ENCODE results near the gene ABCC12.
A peak's percentile ranks its signal among the peaks of the same experiment; 100 is the strongest.

ABCC12 gene

GRCh38 chr16:48118841-48119240 is 37.0 kb downstream of the ABCC12 start:
- DNase-seq (ENCODE audit: low spot score) = no peak
- POLR2A ChIA-PET (ENCODE audit: low non-redundant PET) = no interaction called here
- no peak overlapping the region for H3K27ac ChIP-seq
- TF ChIP-seq CTCF (conservative IDR thresholded peaks at IDR 0.05; ENCODE audit: low read depth) = no peak
- CTCF ChIA-PET = interaction anchor here (1.2 kb wide), 1 partner anchor 30 kb away, joined by 3 read pairs; no protein-coding TSS in a partner anchor

DNA sequence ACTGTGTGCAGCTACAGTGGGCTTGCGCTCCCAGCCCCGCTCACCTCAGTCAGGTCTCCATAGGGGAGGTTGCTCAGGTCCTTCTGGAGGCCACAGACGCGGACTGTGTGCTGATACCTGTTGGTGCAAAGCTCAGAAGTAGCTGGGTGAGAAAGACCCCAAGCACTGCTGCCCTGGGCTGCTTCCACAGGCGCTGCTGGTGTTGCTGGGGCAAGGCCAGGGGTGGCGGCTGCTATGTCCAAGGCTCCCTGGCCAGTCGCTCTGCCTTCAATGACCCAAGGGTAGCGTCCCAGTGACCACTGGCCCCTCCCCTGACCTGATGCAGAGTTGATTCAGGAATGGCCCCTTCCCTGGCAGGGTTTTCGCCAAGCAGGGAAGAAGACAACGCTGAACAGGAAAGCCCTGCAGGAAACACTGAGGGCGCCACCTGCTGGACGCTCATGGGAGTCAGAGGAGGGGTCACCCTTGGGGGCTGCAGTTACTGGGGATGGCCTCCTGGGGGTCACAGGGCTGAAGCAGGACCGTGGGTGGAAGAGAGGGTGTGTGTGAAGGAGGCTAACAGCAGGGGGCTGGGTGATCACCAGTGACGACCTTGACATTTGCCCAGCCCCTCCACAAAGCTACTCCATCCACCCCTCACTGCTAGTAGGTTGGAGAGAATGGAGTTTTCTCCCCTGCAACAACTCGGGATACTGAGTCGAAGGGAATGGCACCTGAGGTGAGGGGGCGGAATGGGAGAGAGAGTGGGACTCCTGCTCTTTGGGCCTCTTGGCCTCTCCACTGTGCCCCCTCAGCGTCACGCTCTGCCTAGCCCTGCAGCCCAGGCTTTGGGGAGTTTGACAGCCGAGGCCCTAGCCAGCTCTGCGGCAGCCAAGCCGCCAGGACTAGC is 38.3 kb downstream of the ABCC12 start:
- H3K27ac ChIP-seq = no peak overlapping the region
- CTCF ChIA-PET = interaction anchor here (0.7 to 1.2 kb wide), 3 partner anchors 28 to 917 kb away, joined by 3 to 4 read pairs (median 3); no protein-coding TSS in a partner anchor
- DNase-seq (ENCODE audit: low spot score) = peak; percentile 42
- POLR2A ChIA-PET (ENCODE audit: low non-redundant PET) = no interaction called here
- peak; percentile 48 for TF ChIP-seq CTCF (conservative IDR thresholded peaks at IDR 0.05; ENCODE audit: low read depth)

DNA sequence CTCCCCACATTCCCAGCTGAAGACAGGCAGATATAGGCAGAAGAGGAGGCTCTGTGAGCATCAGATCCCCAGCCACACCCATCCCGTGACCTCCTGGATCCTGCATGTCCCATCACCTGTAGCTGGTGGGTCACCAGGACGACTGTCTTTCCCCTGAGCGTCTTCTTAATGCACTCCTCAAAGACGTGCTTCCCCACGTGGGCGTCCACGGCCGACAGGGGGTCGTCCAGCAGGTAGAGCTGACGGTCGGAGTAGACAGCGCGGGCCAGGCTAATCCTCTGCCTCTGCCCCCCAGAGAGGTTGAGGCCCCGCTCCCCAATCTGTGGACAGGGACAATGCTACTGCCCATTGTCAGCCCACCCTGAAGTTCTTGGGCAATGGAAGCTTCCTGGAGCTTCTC is 40.5 kb downstream of the ABCC12 start:
- no peak for TF ChIP-seq CTCF (conservative IDR thresholded peaks at IDR 0.05; ENCODE audit: low read depth)
- ChIA-PET POLR2A (ENCODE audit: low non-redundant PET) (no interaction called here), CTCF (no interaction called here)
- H3K27ac ChIP-seq = no peak overlapping the region
- DNase-seq (ENCODE audit: low spot score) = no peak

- H3K27ac ChIP-seq = no peak overlapping the region
- TF ChIP-seq CTCF (conservative IDR thresholded peaks at IDR 0.05; ENCODE audit: low read depth) = no peak
- no peak for DNase-seq (ENCODE audit: low spot score)
- ChIA-PET POLR2A (ENCODE audit: low non-redundant PET) (no interaction called here), CTCF (interaction anchor here (0.6 kb wide), 1 partner anchor 45 kb away, joined by 3 read pairs; no protein-coding TSS in a partner anchor)
Measured at GRCh38 chr16:48114410-48114809, 41.4 kb downstream of the ABCC12 start.

- ChIA-PET CTCF (interaction anchor here (0.6 to 1.2 kb wide), 4 partner anchors 51 to 972 kb away, joined by 3 to 7 read pairs (median 4); no protein-coding TSS in a partner anchor), POLR2A (ENCODE audit: low non-redundant PET) (no interaction called here)
- no peak for TF ChIP-seq CTCF (conservative IDR thresholded peaks at IDR 0.05; ENCODE audit: low read depth)
- H3K27ac ChIP-seq = no peak overlapping the region
- DNase-seq (ENCODE audit: low spot score) = no peak
Measured at GRCh38 chr16:48113471-48113870, 42.3 kb downstream of the ABCC12 start.

GRCh38 chr16:48113001-48113400 is 42.8 kb downstream of the ABCC12 start:
- CTCF ChIA-PET = interaction anchor here (0.6 to 1.2 kb wide), 5 partner anchors 135 to 1031 kb away, joined by 3 to 5 read pairs (median 3); no protein-coding TSS in a partner anchor
- H3K27ac ChIP-seq = no peak overlapping the region
- DNase-seq (ENCODE audit: low spot score) = no peak
- POLR2A ChIA-PET (ENCODE audit: low non-redundant PET) = no interaction called here
- TF ChIP-seq CTCF (conservative IDR thresholded peaks at IDR 0.05; ENCODE audit: low read depth) = no peak
